Loucy (cell line): ENCODE results near the gene TNPO1.

ENCODE experiments used
- H2AFZ ChIP-seq: fragments of 200-600 bp; sonication (generic); 2 replicates; pipeline ENCODE4 v1.6.0; 2016; ENCODE audit warnings: antibody characterized with exemption, mild to moderate bottlenecking, low read length, moderate library complexity
- H3F3A ChIP-seq: fragments of 200-600 bp; 2 replicates; pipeline ENCODE4 v1.6.0; 2016; ENCODE audit warnings: antibody characterized with exemption, low read depth, mild to moderate bottlenecking
- H3K27me3 ChIP-seq: fragments of 200-600 bp; sonication (generic); 2 replicates; pipeline ENCODE4 v1.6.1; 2014; ENCODE audit warnings: low read length, mild to moderate bottlenecking; ENCODE audit not compliant: insufficient read depth, poor library complexity, severe bottlenecking
- H3K36me3 ChIP-seq: fragments of 200-600 bp; sonication (generic); 2 replicates; pipeline ENCODE4 v1.6.1; 2016; ENCODE audit warnings: low read length; ENCODE audit not compliant: insufficient read depth
- H3K4me1 ChIP-seq: fragments of 200-600 bp; sonication (generic); 2 replicates; pipeline ENCODE4 v1.5.1; 2014; ENCODE audit warnings: low read length, mild to moderate bottlenecking; ENCODE audit not compliant: insufficient read depth, poor library complexity, severe bottlenecking
- H3K4me2 ChIP-seq: fragments of 200-600 bp; sonication (generic); 2 replicates; pipeline ENCODE4 v1.6.0; 2014; ENCODE audit warnings: antibody characterized with exemption, low read length, low read depth, mild to moderate bottlenecking; ENCODE audit not compliant: poor library complexity, severe bottlenecking
- H3K4me3 ChIP-seq: fragments of 200-600 bp; sonication (generic); 2 replicates; pipeline ENCODE4 v1.5.1; 2014; ENCODE audit warnings: low read length, mild to moderate bottlenecking, mixed read lengths; ENCODE audit not compliant: poor library complexity, severe bottlenecking
- H3K79me2 ChIP-seq: fragments of 200-600 bp; sonication (generic); 2 replicates; pipeline ENCODE4 v1.6.1; 2014; ENCODE audit warnings: low read length; ENCODE audit not compliant: insufficient read depth
- H3K9ac ChIP-seq: fragments of 200-600 bp; sonication (generic); 2 replicates; pipeline ENCODE4 v1.6.0; 2014; ENCODE audit warnings: mild to moderate bottlenecking, low read depth, low read length, moderate library complexity; ENCODE audit not compliant: poor library complexity, severe bottlenecking
- H3K9me2 ChIP-seq: fragments of 200-600 bp; sonication (generic); replicated peaks from 2 replicates; pipeline ENCODE4 v1.6.1; 2016; ENCODE audit warnings: low read depth, low read length, mixed read lengths
- H3K9me3 ChIP-seq: fragments of 200-600 bp; sonication (generic); 2 replicates; pipeline ENCODE4 v1.6.1; 2014; ENCODE audit warnings: mild to moderate bottlenecking, antibody characterized with exemption, low read length, low read depth; ENCODE audit not compliant: insufficient read depth
- H4K20me1 ChIP-seq: fragments of 200-600 bp; sonication (generic); 2 replicates; pipeline ENCODE4 v1.6.0; 2014; ENCODE audit warnings: antibody characterized with exemption, low read length, mild to moderate bottlenecking; ENCODE audit not compliant: insufficient read depth, poor library complexity, severe bottlenecking
- EZH2phosphoT487 ChIP-seq: fragments of 200-600 bp; IDR thresholded peaks from 2 replicates; pipeline ENCODE4 v1.6.1; 2018; ENCODE audit warnings: antibody characterized with exemption, mild to moderate bottlenecking, moderate library complexity, borderline replicate concordance
- TF ChIP-seq, protein P1 (sequence below): fragments of 200-600 bp; sonication (generic); conservative IDR thresholded peaks from 2 replicates; pipeline ENCODE4 v1.5.1; 2014; ENCODE audit warnings: mild to moderate bottlenecking, antibody characterized with exemption, low read length

TNPO1 gene

DNA sequence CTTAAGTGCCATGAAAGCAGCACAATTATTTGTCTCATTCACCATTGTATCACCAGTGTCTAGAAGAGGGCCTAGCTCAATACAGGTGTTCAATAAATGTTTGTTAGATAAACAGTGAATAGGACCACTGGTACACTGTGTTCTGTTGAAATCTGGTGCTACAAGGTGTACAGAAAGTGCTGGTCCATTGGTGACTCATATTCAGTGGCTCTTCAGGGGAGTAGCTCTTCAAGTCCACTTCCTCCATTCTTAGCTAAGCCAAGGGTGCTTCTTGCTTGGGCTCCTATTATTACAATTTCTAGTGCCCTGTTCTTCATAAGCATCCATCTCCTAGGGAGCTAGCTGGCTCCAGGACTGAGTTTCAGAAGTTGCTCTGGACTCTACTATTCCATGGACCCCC is 133.0 kb downstream of the TNPO1 start:
- no peaks in the 10 kb centered on the region for H3K27me3 ChIP-seq
- no peak overlapping the region for H3K4me2 ChIP-seq
- H3F3A ChIP-seq, result no peaks in the 10 kb centered on the region
- H2AFZ ChIP-seq, result no peak overlapping the region
- no peaks in the 10 kb centered on the region for H3K9me3 ChIP-seq
- H3K79me2 ChIP-seq, result no peaks in the 10 kb centered on the region
- no peak overlapping the region for H3K4me3 ChIP-seq
- no peaks in the 10 kb centered on the region for H3K36me3 ChIP-seq
- H3K4me1 ChIP-seq, result no peaks in the 10 kb centered on the region
- H4K20me1 ChIP-seq, result no peaks in the 10 kb centered on the region
- no peak for TF ChIP-seq EZH2phosphoT487
- TF ChIP-seq, protein P1, sequence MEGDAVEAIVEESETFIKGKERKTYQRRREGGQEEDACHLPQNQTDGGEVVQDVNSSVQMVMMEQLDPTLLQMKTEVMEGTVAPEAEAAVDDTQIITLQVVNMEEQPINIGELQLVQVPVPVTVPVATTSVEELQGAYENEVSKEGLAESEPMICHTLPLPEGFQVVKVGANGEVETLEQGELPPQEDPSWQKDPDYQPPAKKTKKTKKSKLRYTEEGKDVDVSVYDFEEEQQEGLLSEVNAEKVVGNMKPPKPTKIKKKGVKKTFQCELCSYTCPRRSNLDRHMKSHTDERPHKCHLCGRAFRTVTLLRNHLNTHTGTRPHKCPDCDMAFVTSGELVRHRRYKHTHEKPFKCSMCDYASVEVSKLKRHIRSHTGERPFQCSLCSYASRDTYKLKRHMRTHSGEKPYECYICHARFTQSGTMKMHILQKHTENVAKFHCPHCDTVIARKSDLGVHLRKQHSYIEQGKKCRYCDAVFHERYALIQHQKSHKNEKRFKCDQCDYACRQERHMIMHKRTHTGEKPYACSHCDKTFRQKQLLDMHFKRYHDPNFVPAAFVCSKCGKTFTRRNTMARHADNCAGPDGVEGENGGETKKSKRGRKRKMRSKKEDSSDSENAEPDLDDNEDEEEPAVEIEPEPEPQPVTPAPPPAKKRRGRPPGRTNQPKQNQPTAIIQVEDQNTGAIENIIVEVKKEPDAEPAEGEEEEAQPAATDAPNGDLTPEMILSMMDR, result no peak
- no peaks in the 10 kb centered on the region for H3K9me2 ChIP-seq
- H3K9ac ChIP-seq, result no peak overlapping the region

DNA sequence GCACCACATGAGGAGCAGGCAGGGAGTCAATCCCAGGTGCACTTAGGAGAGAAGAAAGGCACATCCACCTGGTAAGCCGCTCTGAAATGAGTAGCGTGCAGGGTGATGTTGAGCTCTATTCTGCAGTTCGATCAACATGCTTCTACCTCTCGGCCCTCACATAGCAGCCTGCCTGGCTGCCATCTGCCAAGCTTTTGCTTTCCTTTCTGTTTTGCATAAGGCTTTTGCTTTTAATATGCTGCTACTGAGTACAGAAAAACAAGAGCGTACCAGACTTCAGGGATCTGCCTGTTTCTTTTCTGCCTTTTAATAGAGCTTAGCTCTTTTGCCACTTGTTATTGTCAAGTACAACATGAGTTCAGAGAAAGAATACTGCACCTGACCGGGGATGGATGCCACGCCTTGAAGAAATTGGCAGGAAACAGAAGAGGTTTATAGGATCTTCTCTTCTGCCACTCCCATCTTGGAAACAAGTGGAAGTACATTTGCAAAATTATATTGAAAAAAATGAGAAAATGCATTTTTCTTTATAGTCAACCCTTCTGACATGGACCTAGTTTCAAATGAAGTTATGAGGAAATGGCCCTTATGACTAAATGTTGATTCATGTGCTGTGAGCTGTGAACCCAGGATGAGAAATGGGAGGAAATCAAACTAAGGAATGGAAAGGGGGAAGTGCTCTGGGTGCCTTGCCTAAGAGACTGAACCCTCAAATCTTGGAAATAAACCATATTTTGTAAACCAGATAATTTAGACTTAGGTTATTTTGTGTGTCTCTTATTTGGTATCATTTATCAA is 135.4 kb downstream of the TNPO1 start:
- H3K9me2 ChIP-seq, result no peaks in the 10 kb centered on the region
- no peaks in the 10 kb centered on the region for H3F3A ChIP-seq
- no peaks in the 10 kb centered on the region for H4K20me1 ChIP-seq
- H3K9ac ChIP-seq, result no peak overlapping the region
- no peak overlapping the region for H3K4me2 ChIP-seq
- H3K9me3 ChIP-seq, result no peaks in the 10 kb centered on the region
- no peak for TF ChIP-seq EZH2phosphoT487
- TF ChIP-seq, protein P1, result no peak
- no peaks in the 10 kb centered on the region for H3K4me1 ChIP-seq
- no peak overlapping the region for H3K4me3 ChIP-seq
- H3K27me3 ChIP-seq, result no peaks in the 10 kb centered on the region
- no peaks in the 10 kb centered on the region for H3K36me3 ChIP-seq
- H3K79me2 ChIP-seq, result no peaks in the 10 kb centered on the region
- H2AFZ ChIP-seq, result no peak overlapping the region

DNA sequence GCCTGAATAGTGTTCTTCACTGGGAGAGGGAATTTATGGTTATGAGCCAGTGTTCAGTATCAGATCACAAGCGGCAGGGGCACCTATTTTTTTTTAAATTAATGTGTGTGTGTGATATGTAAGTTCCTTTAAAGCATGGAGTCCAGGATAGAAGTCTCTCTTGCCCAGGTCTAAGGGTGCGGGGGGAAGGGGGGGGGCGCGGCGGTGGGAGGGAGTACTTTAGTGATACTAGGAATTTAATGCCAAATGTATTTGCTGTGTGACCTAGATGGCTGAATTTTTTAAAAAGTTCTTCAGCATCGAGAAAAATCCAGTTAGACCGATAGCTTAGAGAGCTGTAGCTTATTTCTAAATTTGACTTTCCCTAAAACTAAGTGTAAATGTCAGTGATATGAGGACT is 137.9 kb downstream of the TNPO1 start:
- Histone ChIP-seq H3K9me2 (no peaks in the 10 kb centered on the region), H3K4me3 (no peak overlapping the region), H4K20me1 (no peaks in the 10 kb centered on the region), H3K27me3 (no peaks in the 10 kb centered on the region), H3K9ac (no peak overlapping the region), H3F3A (no peaks in the 10 kb centered on the region), H3K36me3 (no peaks in the 10 kb centered on the region), H3K79me2 (no peaks in the 10 kb centered on the region), H2AFZ (no peak overlapping the region), H3K9me3 (no peaks in the 10 kb centered on the region), H3K4me1 (no peaks in the 10 kb centered on the region), H3K4me2 (no peak overlapping the region)
- TF ChIP-seq, protein P1, result no peak
- TF ChIP-seq EZH2phosphoT487, result no peak
